SK-N-SH (cell line): ENCODE results near the gene SPIN1. TPM values are rescaled to one million over a fixed set of nuclear protein-coding genes. Genes with fewer than 3 reads are reported as not detected.

Experiments used
- CTCF ChIA-PET: fragments of 300-600, 350-600 bp; formaldehyde crosslinking; extraction: SDS; loops from one replicate; lab custom pipeline; 2021; lab: Yijun Ruan, JAX
- POLR2A ChIA-PET: fragments of 350-600 bp; sonication (Branson Sonifier 250); formaldehyde crosslinking; extraction: SDS; loops from one replicate; lab custom pipeline; 2020; ENCODE audit warnings: antibody characterized with exemption, inconsistent platforms; lab: Yijun Ruan, JAX
- DNase-seq: peaks from one replicate; pipeline ENCODE4 v3.0.0; 2012
- H2AFZ ChIP-seq: fragments of 200-600 bp; sonication (generic); 2 replicates; pipeline ENCODE4 v1.8.1; 2016; ENCODE audit warnings: antibody characterized with exemption, mild to moderate bottlenecking, low read depth
- H3F3A ChIP-seq: fragments of 200-600 bp; sonication (generic); replicated peaks from 2 replicates; pipeline ENCODE3; 2016; ENCODE audit warnings: antibody characterized with exemption, mild to moderate bottlenecking; ENCODE audit not compliant: insufficient read depth
- H3K27ac ChIP-seq, 2 experiments: fragments of 200-500 bp in 1 of 2; fragments of 200-600 bp in 1 of 2; sonication (Bioruptor generic) in 1 of 2; sonication (generic), shearing (Covaris generic) in 1 of 2; 2 replicates each; pipeline versions ENCODE4 v1.5.1 to v1.6.1; 2014 to 2016; ENCODE audit warnings: low read depth in 2 of 2, inconsistent platforms in 1 of 2, low read length in 1 of 2, mild to moderate bottlenecking in 1 of 2, mixed read lengths in 1 of 2
- H3K27me3 ChIP-seq: fragments of 200-600 bp; sonication (generic), shearing (Covaris generic); 2 replicates; pipeline ENCODE4 v1.6.1; 2016; ENCODE audit warnings: mixed run types; ENCODE audit not compliant: insufficient read depth
- H3K36me3 ChIP-seq, 2 experiments: fragments of 200-500 bp in 1 of 2; fragments of 200-600 bp in 1 of 2; sonication (Bioruptor generic) in 1 of 2; sonication (generic) in 1 of 2; replicated peaks in 1 of 2; 2 replicates each; pipeline versions ENCODE3 to v1.5.1; 2014 to 2016; ENCODE audit warnings: low read length in 1 of 2, mild to moderate bottlenecking in 1 of 2; ENCODE audit not compliant: insufficient read depth in 2 of 2, control insufficient read depth in 1 of 2
- H3K4me1 ChIP-seq, 2 experiments: fragments of 200-500 bp in 1 of 2; fragments of 200-600 bp in 1 of 2; sonication (Bioruptor generic) in 1 of 2; sonication (generic), shearing (Covaris generic) in 1 of 2; 2 replicates each; pipeline versions ENCODE4 v1.5.1 to v1.6.1; 2014 to 2016; ENCODE audit warnings: low read depth in 1 of 2, low read length in 1 of 2, mixed run types in 1 of 2; ENCODE audit not compliant: insufficient read depth in 2 of 2, control insufficient read depth in 1 of 2
- H3K4me2 ChIP-seq: fragments of 200-600 bp; sonication (generic), shearing (Covaris generic); 2 replicates; pipeline ENCODE4 v1.6.1; 2017; ENCODE audit warnings: mixed run types
- H3K4me3 ChIP-seq, 2 experiments: fragments of 200-500 bp in 1 of 2; fragments of 200-600 bp in 1 of 2; sonication (Bioruptor generic) in 1 of 2; sonication (generic), shearing (Covaris generic) in 1 of 2; 2 replicates each; pipeline versions ENCODE4 v1.5.1 to v1.8.1; 2014 to 2016; ENCODE audit warnings: low read depth in 2 of 2, inconsistent platforms in 1 of 2, low read length in 1 of 2, mild to moderate bottlenecking in 1 of 2, mixed read lengths in 1 of 2, moderate library complexity in 1 of 2
- H3K79me2 ChIP-seq: fragments of 200-600 bp; sonication (generic); 2 replicates; pipeline ENCODE4 v1.8.1; 2017; ENCODE audit warnings: mild to moderate bottlenecking; ENCODE audit not compliant: insufficient read depth
- H3K9ac ChIP-seq: fragments of 200-600 bp; sonication (generic); 2 replicates; pipeline ENCODE4 v1.6.1; 2017; ENCODE audit warnings: mixed run types
- H3K9me2 ChIP-seq: fragments of 200-600 bp; sonication (generic); 2 replicates; pipeline ENCODE4 v1.6.1; 2017; ENCODE audit warnings: mixed run types
- H3K9me3 ChIP-seq: fragments of 200-600 bp; sonication (generic); 2 replicates; pipeline ENCODE4 v1.6.1; 2017; ENCODE audit warnings: mixed run types, mild to moderate bottlenecking, moderate library complexity
- H4K20me1 ChIP-seq: fragments of 200-600 bp; sonication (generic); 2 replicates; pipeline ENCODE4 v1.6.1; 2017; ENCODE audit warnings: mild to moderate bottlenecking, mixed run types; ENCODE audit not compliant: insufficient read depth
- CHD2 ChIP-seq: fragments of 150-350 bp; IDR thresholded peaks from 2 replicates; pipeline ENCODE4 v1.6.1; 2018; ENCODE audit warnings: low read length; ENCODE audit not compliant: partially characterized antibody
- CTCF ChIP-seq: fragments of 200-600 bp; sonication (generic); IDR thresholded peaks from 2 replicates; pipeline ENCODE4 v1.6.1; 2017; ENCODE audit warnings: antibody characterized with exemption, mild to moderate bottlenecking, moderate library complexity
- ELF1 ChIP-seq: IDR thresholded peaks from 2 replicates; pipeline ENCODE4 v1.4.0; 2012
- EP300 ChIP-seq, 2 experiments: IDR thresholded peaks; 2 replicates each; pipeline versions ENCODE4 v1.4.0 to v1.6.1; 2012; ENCODE audit warnings: borderline replicate concordance in 1 of 2, low read depth in 1 of 2, low read length in 1 of 2
- FOSL2 ChIP-seq: IDR thresholded peaks from 2 replicates; pipeline ENCODE4 v1.4.0; 2012; ENCODE audit warnings: low read depth, mild to moderate bottlenecking, moderate library complexity, borderline replicate concordance
- FOXM1 ChIP-seq: IDR thresholded peaks from 2 replicates; pipeline ENCODE4 v1.4.0; 2012; ENCODE audit warnings: low read depth, mild to moderate bottlenecking
- GABPA ChIP-seq: IDR thresholded peaks from 2 replicates; pipeline ENCODE4 v1.4.0; 2012; ENCODE audit warnings: low read depth, mild to moderate bottlenecking
- GATA2 ChIP-seq: sonication (generic); formaldehyde crosslinking; IDR thresholded peaks from 2 replicates; pipeline ENCODE4 v1.5.0; 2020; ENCODE audit warnings: mild to moderate bottlenecking, missing genetic modification reagents
- IRF3 ChIP-seq: fragments of 150-350 bp; IDR thresholded peaks from 2 replicates; pipeline ENCODE4 v1.6.1; 2016; ENCODE audit warnings: mild to moderate bottlenecking, low read depth, low read length
- JUND ChIP-seq: IDR thresholded peaks from 2 replicates; pipeline ENCODE4 v1.4.0; 2012
- MAX ChIP-seq: IDR thresholded peaks from 2 replicates; pipeline ENCODE4 v1.4.0; 2012; ENCODE audit warnings: low read depth
- MXI1 ChIP-seq: IDR thresholded peaks from 2 replicates; pipeline ENCODE4 v1.6.1; 2012; ENCODE audit warnings: mild to moderate bottlenecking, low read depth, low read length, improper control_type of control experiment
- NFIC ChIP-seq: IDR thresholded peaks from 2 replicates; pipeline ENCODE4 v1.4.0; 2012; ENCODE audit warnings: borderline replicate concordance
- NRF1 ChIP-seq: IDR thresholded peaks from 2 replicates; pipeline ENCODE4 v1.6.1; 2012; ENCODE audit warnings: low read depth, mild to moderate bottlenecking, low read length
- RAD21 ChIP-seq: IDR thresholded peaks from 2 replicates; pipeline ENCODE4 v1.6.1; 2012; ENCODE audit warnings: mild to moderate bottlenecking, low read length
- RCOR1 ChIP-seq: fragments of 150-350 bp; IDR thresholded peaks from 2 replicates; pipeline ENCODE4 v1.6.1; 2017; ENCODE audit warnings: antibody characterized with exemption, low read length
- REST ChIP-seq: IDR thresholded peaks from 2 replicates; pipeline ENCODE4 v1.6.1; 2012; ENCODE audit warnings: mild to moderate bottlenecking, low read depth, low read length, moderate library complexity
- RFX5 ChIP-seq: IDR thresholded peaks from 2 replicates; pipeline ENCODE4 v1.6.1; 2012; ENCODE audit warnings: mild to moderate bottlenecking, improper control_type of control experiment, low read length
- RXRA ChIP-seq: IDR thresholded peaks from 2 replicates; pipeline ENCODE4 v1.4.0; 2012; ENCODE audit warnings: low read depth, mild to moderate bottlenecking, borderline replicate concordance
- SIN3A ChIP-seq: IDR thresholded peaks from 2 replicates; pipeline ENCODE4 v1.6.1; 2012; ENCODE audit warnings: low read depth, mild to moderate bottlenecking, low read length, moderate library complexity, borderline replicate concordance
- SMC3 ChIP-seq: IDR thresholded peaks from 2 replicates; pipeline ENCODE4 v1.6.1; 2012; ENCODE audit warnings: low read depth, low read length, improper control_type of control experiment
- TAF1 ChIP-seq: IDR thresholded peaks from 2 replicates; pipeline ENCODE4 v1.6.1; 2012; ENCODE audit warnings: low read depth, mild to moderate bottlenecking, low read length, moderate library complexity, borderline replicate concordance
- TEAD4 ChIP-seq: IDR thresholded peaks from 2 replicates; pipeline ENCODE4 v1.4.0; 2012; ENCODE audit warnings: mild to moderate bottlenecking, borderline replicate concordance; ENCODE audit not compliant: insufficient read depth
- USF1 ChIP-seq: IDR thresholded peaks from 2 replicates; pipeline ENCODE4 v1.4.0; 2012; ENCODE audit warnings: low read depth, borderline replicate concordance
- YY1 ChIP-seq: IDR thresholded peaks from 2 replicates; pipeline ENCODE4 v1.4.0; 2012; ENCODE audit warnings: low read depth, mild to moderate bottlenecking
- ZBTB33 ChIP-seq: IDR thresholded peaks from 2 replicates; pipeline ENCODE4 v1.4.0; 2012; ENCODE audit warnings: low read depth, borderline replicate concordance
- WGBS: methylation state at CpG from one replicate; pipeline ENCODE4 v1.1.6; 2017; ENCODE audit warnings: low lambda C conversion rate; 5-methylcytosine and 5-hydroxymethylcytosine counted together
- polyA plus RNA-seq, 3 experiments: library from polyadenylated mRNA; depleted of rRNA; stranded (reverse); fragments of >200 nt; gene quantifications; 2 replicates each; pipeline ENCODE4 v1.2.3, GENCODE V29; 2012

SPIN1 gene
- polyA plus RNA-seq, 1 of the 3 experiments (the other 2 are of a cell fraction), result 35.8 TPM

GRCh38 chr9:88399966-88400365, 11.7 kb downstream of the SPIN1 start:
- 23% methylated on average over 2 of the region's 3 CpGs for WGBS
- H4K20me1 ChIP-seq, result peaks cover 99% of the 10 kb centered on the region
- H3F3A ChIP-seq, result peaks cover 21% of the 10 kb centered on the region
- no peaks in the 10 kb centered on the region for H3K9me2 ChIP-seq
- H3K9me3 ChIP-seq, result no peaks in the 10 kb centered on the region
- DNase-seq, result no peak
- no peak overlapping the region for H3K4me3 ChIP-seq
- no peak overlapping the region for H2AFZ ChIP-seq
- ChIA-PET POLR2A (no interaction called here), CTCF (no interaction called here)
- peak overlapping the region; percentile 37 to 71; a peak in 3 of 4 replicates for H3K27ac ChIP-seq
- H3K27me3 ChIP-seq, result no peaks in the 10 kb centered on the region
- H3K4me1 ChIP-seq, result peaks cover 15 to 29% of the 10 kb centered on the region in 2 experiments; a peak in 3 of 4 replicates
- peaks cover 100% of the 10 kb centered on the region for H3K79me2 ChIP-seq
- H3K36me3 ChIP-seq, result peaks cover 0 to 19% of the 10 kb centered on the region in 2 experiments
- peak overlapping the region; percentile 58 for H3K4me2 ChIP-seq
- peak overlapping the region; percentile 15; the same call in 1 of the 2 replicates for H3K9ac ChIP-seq
- TF ChIP-seq IRF3 (no peak), GABPA (no peak), NRF1 (no peak), RFX5 (no peak), SMC3 (no peak), RCOR1 (no peak), USF1 (0 out of 2 replicates have a peak, but pooled peaks have one; percentile 5), YY1 (no peak), REST (no peak), RXRA (no peak), SIN3A (no peak), RAD21 (no peak), CHD2 (no peak), NFIC (peak; percentile 48; the same call in 1 of the 2 replicates), MXI1 (no peak), ELF1 (no peak), EP300 (IDR thresholded peaks at IDR 0.05; ENCODE audit: borderline replicate concordance in 1 of 2, low read depth in 1 of 2, low read length in 1 of 2) (peak in 1 of 2 experiments; percentile 39; a peak in 1 of 4 replicates), TAF1 (no peak), ZBTB33 (no peak), MAX (no peak), FOXM1 (no peak), CTCF (no peak), TEAD4 (0 out of 2 replicates have a peak, but pooled peaks have one; percentile 46), GATA2 (CRISPR knock-in tag) (no peak), JUND (peak; percentile 64), FOSL2 (peak; percentile 62; the same call in 1 of the 2 replicates)
